Adipocyte (in vitro differentiated cells): ENCODE results near the gene IFRD2.
"Not testable (repeated sequence)": the region's sequence is repeated elsewhere in the genome, so short reads cannot be mapped to it uniquely, and the experiment has no call there.

Source experiments
- DNase-seq: peaks from one replicate; pipeline ENCODE4 v3.0.0-alpha.2; 2015; ENCODE audit warnings: low read depth
- H3K27me3 ChIP-seq: replicated peaks from 2 replicates; pipeline ENCODE4 v1.7.0; 2013; ENCODE audit warnings: mild to moderate bottlenecking, low read length, moderate library complexity; ENCODE audit not compliant: control insufficient read depth, insufficient read depth
- H3K36me3 ChIP-seq: 2 replicates; pipeline ENCODE4 v1.7.0; 2013; ENCODE audit warnings: low read length, mild to moderate bottlenecking, moderate library complexity; ENCODE audit not compliant: control insufficient read depth, insufficient read depth, severe bottlenecking
- H3K4me1 ChIP-seq: 2 replicates; pipeline ENCODE4 v1.7.0; 2013; ENCODE audit warnings: mild to moderate bottlenecking, low read length, moderate library complexity; ENCODE audit not compliant: control insufficient read depth, insufficient read depth
- H3K4me3 ChIP-seq: 2 replicates; pipeline ENCODE4 v1.7.0; 2013; ENCODE audit warnings: mild to moderate bottlenecking, low read length, moderate library complexity
- H3K9ac ChIP-seq: 2 replicates; pipeline ENCODE4 v1.7.0; 2013; ENCODE audit warnings: mild to moderate bottlenecking, low read length, moderate library complexity
- H3K9me3 ChIP-seq: 2 replicates; pipeline ENCODE4 v1.7.0; 2013; ENCODE audit warnings: mild to moderate bottlenecking, low read length, moderate library complexity; ENCODE audit not compliant: control insufficient read depth

The IFRD2 gene

GRCh38 chr3:50316657-50317242 is 24.5 kb upstream of the IFRD2 start:
- no peaks in the 10 kb centered on the region for H3K9me3 ChIP-seq
- no peak overlapping the region for H3K4me3 ChIP-seq
- H3K4me1 ChIP-seq, result peaks cover 25% of the 10 kb centered on the region
- no peak for DNase-seq
- H3K27me3 ChIP-seq, result no peaks in the 10 kb centered on the region
- H3K9ac ChIP-seq, result no peak overlapping the region
- H3K36me3 ChIP-seq, result peaks cover 28% of the 10 kb centered on the region

- H3K4me3 ChIP-seq, result no peak overlapping the region
- H3K9me3 ChIP-seq, result no peaks in the 10 kb centered on the region
- H3K36me3 ChIP-seq, result peaks cover 28% of the 10 kb centered on the region
- H3K27me3 ChIP-seq, result no peaks in the 10 kb centered on the region
- DNase-seq, result no peak
- no peak overlapping the region for H3K9ac ChIP-seq
- peaks cover 17% of the 10 kb centered on the region for H3K4me1 ChIP-seq
Observed at GRCh38 chr3:50314816-50315215, 22.6 kb upstream of the IFRD2 start.

- H3K27me3 ChIP-seq, result no peaks in the 10 kb centered on the region
- H3K9ac ChIP-seq, result no peak overlapping the region
- DNase-seq, result no peak
- no peaks in the 10 kb centered on the region for H3K9me3 ChIP-seq
- H3K36me3 ChIP-seq, result peaks cover 26% of the 10 kb centered on the region
- no peak overlapping the region for H3K4me3 ChIP-seq
- H3K4me1 ChIP-seq, result peaks cover 15% of the 10 kb centered on the region
Observed at GRCh38 chr3:50314342-50314741, 22.1 kb upstream of the IFRD2 start.

GRCh38 chr3:50312041-50312440 is 19.8 kb upstream of the IFRD2 start:
- DNase-seq, H3K36me3 ChIP-seq, H3K9ac ChIP-seq, H3K9me3 ChIP-seq, H3K27me3 ChIP-seq, H3K4me3 ChIP-seq: not testable (repeated sequence)
- peaks cover 15% of the 10 kb centered on the region for H3K4me1 ChIP-seq

GRCh38 chr3:50304601-50305000 is 12.4 kb upstream of the IFRD2 start:
- Histone ChIP-seq H3K9ac (no peak overlapping the region), H3K36me3 (no peaks in the 10 kb centered on the region), H3K4me3 (no peak overlapping the region), H3K27me3 (no peaks in the 10 kb centered on the region), H3K9me3 (no peaks in the 10 kb centered on the region), H3K4me1 (peaks cover 10% of the 10 kb centered on the region)
- DNase-seq, result no peak

- Histone ChIP-seq H3K4me3 (no peak within 1 kb of the TSS), H3K9ac (peak within 1 kb of the TSS; percentile 25), H3K9me3 (no peaks in the 10 kb centered on the region), H3K27me3 (no peaks in the 10 kb centered on the region), H3K4me1 (peaks cover 18% of the 10 kb centered on the region), H3K36me3 (no peaks in the 10 kb centered on the region)
- DNase-seq, result no peak
Observed at GRCh38 chr3:50303013-50303815, 11.0 kb upstream of the IFRD2 start, which contains the start of gene HYAL1. Gene HYAL1 (minus strand): TSS chr3:50303574. CDS start chr3:50302956, 618 bp downstream.

GRCh38 chr3:50302095-50303012 is 10.1 kb upstream of the IFRD2 start:
- Histone ChIP-seq H3K4me3 (no peak overlapping the region), H3K27me3 (no peaks in the 10 kb centered on the region), H3K9ac (no peak overlapping the region), H3K9me3 (no peaks in the 10 kb centered on the region), H3K36me3 (no peaks in the 10 kb centered on the region), H3K4me1 (peaks cover 22% of the 10 kb centered on the region)
- no peak for DNase-seq

- Histone ChIP-seq H3K36me3 (no peaks in the 10 kb centered on the region), H3K9ac (no peak overlapping the region), H3K27me3 (no peaks in the 10 kb centered on the region), H3K4me1 (peaks cover 22% of the 10 kb centered on the region), H3K9me3 (no peaks in the 10 kb centered on the region), H3K4me3 (peak overlapping the region; percentile 80)
- no peak for DNase-seq
Observed at GRCh38 chr3:50300681-50301254, 8.5 kb upstream of the IFRD2 start.

GRCh38 chr3:50299929-50300680 is 7.9 kb upstream of the IFRD2 start:
- Histone ChIP-seq H3K36me3 (no peaks in the 10 kb centered on the region), H3K4me3 (peak overlapping the region; percentile 80), H3K9ac (peak overlapping the region; percentile 91), H3K9me3 (no peaks in the 10 kb centered on the region), H3K27me3 (no peaks in the 10 kb centered on the region), H3K4me1 (peaks cover 22% of the 10 kb centered on the region)
- peak; percentile 61 for DNase-seq

- Histone ChIP-seq H3K4me1 (peaks cover 22% of the 10 kb centered on the region), H3K4me3 (peak overlapping the region; percentile 80), H3K36me3 (no peaks in the 10 kb centered on the region), H3K9ac (peak overlapping the region; percentile 91), H3K9me3 (no peaks in the 10 kb centered on the region), H3K27me3 (no peaks in the 10 kb centered on the region)
- no peak for DNase-seq
Observed at GRCh38 chr3:50299638-50299928, 7.4 kb upstream of the IFRD2 start.
